H1 (cell line): ENCODE data around the gene NDEL1. TPM values are rescaled to one million over a fixed set of nuclear protein-coding genes. Genes with fewer than 3 reads are reported as not detected.

Experiments used
- BCL11A ChIP-seq, 2 experiments: IDR thresholded peaks; one replicate each; pipeline ENCODE4 v1.6.1; 2011; ENCODE audit warnings: low read depth in 2 of 2, low read length in 2 of 2, mild to moderate bottlenecking in 2 of 2
- CTBP2 ChIP-seq: IDR thresholded peaks from 2 replicates; pipeline ENCODE4 v1.7.0; 2011; ENCODE audit warnings: borderline replicate concordance, mild to moderate bottlenecking, moderate library complexity, mixed read lengths, low read length; ENCODE audit not compliant: insufficient read depth, insufficient read length
- EZH2 ChIP-seq: fragments of 200-600 bp; sonication (generic); IDR thresholded peaks from 2 replicates; pipeline ENCODE4 v1.7.1; 2012; ENCODE audit warnings: low read depth, mild to moderate bottlenecking, moderate library complexity, low read length, inconsistent platforms; ENCODE audit not compliant: severe bottlenecking
- FOSL1 ChIP-seq: IDR thresholded peaks from 2 replicates; pipeline ENCODE4 v1.6.1; 2011; ENCODE audit warnings: mild to moderate bottlenecking, low read depth, low read length, moderate library complexity; ENCODE audit not compliant: insufficient read depth
- MAFK ChIP-seq: IDR thresholded peaks from 2 replicates; pipeline ENCODE4 v1.6.1; 2012; ENCODE audit warnings: low read depth, mild to moderate bottlenecking, improper control_type of control experiment, low read length
- RBBP5 ChIP-seq: IDR thresholded peaks from 2 replicates; pipeline ENCODE4 v1.7.1; 2012; ENCODE audit warnings: low read depth, mild to moderate bottlenecking, inconsistent platforms, low read length, moderate library complexity, borderline replicate concordance
- SIX5 ChIP-seq: IDR thresholded peaks from 2 replicates; pipeline ENCODE4 v1.6.1; 2011; ENCODE audit warnings: mild to moderate bottlenecking, low read depth, low read length
- SRF ChIP-seq: IDR thresholded peaks from 2 replicates; pipeline ENCODE4 v1.6.1; 2011; ENCODE audit warnings: mild to moderate bottlenecking, low read depth, low read length, moderate library complexity
- ZNF274 ChIP-seq: IDR thresholded peaks from 2 replicates; pipeline ENCODE4 v1.7.0; 2012; ENCODE audit warnings: low read length, borderline replicate concordance; ENCODE audit errors: extremely low read depth
- polyA plus RNA-seq, 7 experiments: library from polyadenylated mRNA; depleted of rRNA in 3 of 7; stranded (reverse) in 5 of 7; unstranded in 2 of 7; fragments of >200 nt in 5 of 7; fragments of 200-250 nt in 2 of 7; gene quantifications; 1 replicate in 5 of 7; 2 replicates in 1 of 7; 4 replicates in 1 of 7; pipeline versions ENCODE4 v1.2.1 to v1.2.3, GENCODE V29; 2011 to 2013; ENCODE audit warnings: missing spikeins in 2 of 7, mixed read lengths in 2 of 7
- total RNA-seq: library from RNA; stranded (reverse); fragmentation: NEBNext Ultra II Directional; extraction: Animal tissue kit (Norgen Biotek cat#: 25700); gene quantifications from 2 replicates; pipeline ENCODE4 v1.2.1, GENCODE V29; 2021
- TF ChIP-seq, protein P1 (sequence below): fragments of 300-600 bp; sonication (generic); IDR thresholded peaks from 2 replicates; pipeline ENCODE4 v1.7.1; 2012; ENCODE audit warnings: low read length, moderate library complexity, mild to moderate bottlenecking, inconsistent platforms; ENCODE audit not compliant: insufficient replicate concordance
- TF ChIP-seq, protein P2 (sequence below): IDR thresholded peaks from 2 replicates; pipeline ENCODE4 v1.6.1; 2011; ENCODE audit warnings: low read depth, mild to moderate bottlenecking, low read length; ENCODE audit not compliant: insufficient read depth

NDEL1 gene
- total and polyA plus RNA-seq, 2 of the 8 experiments (the other 6 are each of a cell fraction or from before 2014, with no cell fraction given), result 31.1 to 32.9 TPM

DNA sequence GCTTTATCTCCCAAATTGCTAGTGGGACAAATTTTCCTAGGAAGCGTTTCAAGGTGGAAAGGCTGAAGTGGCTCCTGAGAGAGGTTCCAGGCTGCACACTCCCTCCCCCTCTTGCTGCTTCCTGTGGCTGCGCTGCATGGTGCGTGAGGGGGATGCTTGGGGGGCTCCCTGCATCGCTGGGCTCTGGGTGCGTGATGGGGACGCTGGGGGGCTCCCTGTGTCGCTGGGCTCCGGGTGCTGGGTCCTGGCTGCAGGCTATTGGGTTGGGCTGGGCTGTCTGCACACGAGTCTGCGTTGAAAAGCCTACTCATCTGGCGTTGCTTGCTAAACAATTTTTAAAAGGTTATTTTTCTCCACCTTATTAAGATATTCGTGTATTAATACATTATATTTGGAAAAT, 30.1 kb downstream of the NDEL1 start (continued):
- TF ChIP-seq, protein P1, sequence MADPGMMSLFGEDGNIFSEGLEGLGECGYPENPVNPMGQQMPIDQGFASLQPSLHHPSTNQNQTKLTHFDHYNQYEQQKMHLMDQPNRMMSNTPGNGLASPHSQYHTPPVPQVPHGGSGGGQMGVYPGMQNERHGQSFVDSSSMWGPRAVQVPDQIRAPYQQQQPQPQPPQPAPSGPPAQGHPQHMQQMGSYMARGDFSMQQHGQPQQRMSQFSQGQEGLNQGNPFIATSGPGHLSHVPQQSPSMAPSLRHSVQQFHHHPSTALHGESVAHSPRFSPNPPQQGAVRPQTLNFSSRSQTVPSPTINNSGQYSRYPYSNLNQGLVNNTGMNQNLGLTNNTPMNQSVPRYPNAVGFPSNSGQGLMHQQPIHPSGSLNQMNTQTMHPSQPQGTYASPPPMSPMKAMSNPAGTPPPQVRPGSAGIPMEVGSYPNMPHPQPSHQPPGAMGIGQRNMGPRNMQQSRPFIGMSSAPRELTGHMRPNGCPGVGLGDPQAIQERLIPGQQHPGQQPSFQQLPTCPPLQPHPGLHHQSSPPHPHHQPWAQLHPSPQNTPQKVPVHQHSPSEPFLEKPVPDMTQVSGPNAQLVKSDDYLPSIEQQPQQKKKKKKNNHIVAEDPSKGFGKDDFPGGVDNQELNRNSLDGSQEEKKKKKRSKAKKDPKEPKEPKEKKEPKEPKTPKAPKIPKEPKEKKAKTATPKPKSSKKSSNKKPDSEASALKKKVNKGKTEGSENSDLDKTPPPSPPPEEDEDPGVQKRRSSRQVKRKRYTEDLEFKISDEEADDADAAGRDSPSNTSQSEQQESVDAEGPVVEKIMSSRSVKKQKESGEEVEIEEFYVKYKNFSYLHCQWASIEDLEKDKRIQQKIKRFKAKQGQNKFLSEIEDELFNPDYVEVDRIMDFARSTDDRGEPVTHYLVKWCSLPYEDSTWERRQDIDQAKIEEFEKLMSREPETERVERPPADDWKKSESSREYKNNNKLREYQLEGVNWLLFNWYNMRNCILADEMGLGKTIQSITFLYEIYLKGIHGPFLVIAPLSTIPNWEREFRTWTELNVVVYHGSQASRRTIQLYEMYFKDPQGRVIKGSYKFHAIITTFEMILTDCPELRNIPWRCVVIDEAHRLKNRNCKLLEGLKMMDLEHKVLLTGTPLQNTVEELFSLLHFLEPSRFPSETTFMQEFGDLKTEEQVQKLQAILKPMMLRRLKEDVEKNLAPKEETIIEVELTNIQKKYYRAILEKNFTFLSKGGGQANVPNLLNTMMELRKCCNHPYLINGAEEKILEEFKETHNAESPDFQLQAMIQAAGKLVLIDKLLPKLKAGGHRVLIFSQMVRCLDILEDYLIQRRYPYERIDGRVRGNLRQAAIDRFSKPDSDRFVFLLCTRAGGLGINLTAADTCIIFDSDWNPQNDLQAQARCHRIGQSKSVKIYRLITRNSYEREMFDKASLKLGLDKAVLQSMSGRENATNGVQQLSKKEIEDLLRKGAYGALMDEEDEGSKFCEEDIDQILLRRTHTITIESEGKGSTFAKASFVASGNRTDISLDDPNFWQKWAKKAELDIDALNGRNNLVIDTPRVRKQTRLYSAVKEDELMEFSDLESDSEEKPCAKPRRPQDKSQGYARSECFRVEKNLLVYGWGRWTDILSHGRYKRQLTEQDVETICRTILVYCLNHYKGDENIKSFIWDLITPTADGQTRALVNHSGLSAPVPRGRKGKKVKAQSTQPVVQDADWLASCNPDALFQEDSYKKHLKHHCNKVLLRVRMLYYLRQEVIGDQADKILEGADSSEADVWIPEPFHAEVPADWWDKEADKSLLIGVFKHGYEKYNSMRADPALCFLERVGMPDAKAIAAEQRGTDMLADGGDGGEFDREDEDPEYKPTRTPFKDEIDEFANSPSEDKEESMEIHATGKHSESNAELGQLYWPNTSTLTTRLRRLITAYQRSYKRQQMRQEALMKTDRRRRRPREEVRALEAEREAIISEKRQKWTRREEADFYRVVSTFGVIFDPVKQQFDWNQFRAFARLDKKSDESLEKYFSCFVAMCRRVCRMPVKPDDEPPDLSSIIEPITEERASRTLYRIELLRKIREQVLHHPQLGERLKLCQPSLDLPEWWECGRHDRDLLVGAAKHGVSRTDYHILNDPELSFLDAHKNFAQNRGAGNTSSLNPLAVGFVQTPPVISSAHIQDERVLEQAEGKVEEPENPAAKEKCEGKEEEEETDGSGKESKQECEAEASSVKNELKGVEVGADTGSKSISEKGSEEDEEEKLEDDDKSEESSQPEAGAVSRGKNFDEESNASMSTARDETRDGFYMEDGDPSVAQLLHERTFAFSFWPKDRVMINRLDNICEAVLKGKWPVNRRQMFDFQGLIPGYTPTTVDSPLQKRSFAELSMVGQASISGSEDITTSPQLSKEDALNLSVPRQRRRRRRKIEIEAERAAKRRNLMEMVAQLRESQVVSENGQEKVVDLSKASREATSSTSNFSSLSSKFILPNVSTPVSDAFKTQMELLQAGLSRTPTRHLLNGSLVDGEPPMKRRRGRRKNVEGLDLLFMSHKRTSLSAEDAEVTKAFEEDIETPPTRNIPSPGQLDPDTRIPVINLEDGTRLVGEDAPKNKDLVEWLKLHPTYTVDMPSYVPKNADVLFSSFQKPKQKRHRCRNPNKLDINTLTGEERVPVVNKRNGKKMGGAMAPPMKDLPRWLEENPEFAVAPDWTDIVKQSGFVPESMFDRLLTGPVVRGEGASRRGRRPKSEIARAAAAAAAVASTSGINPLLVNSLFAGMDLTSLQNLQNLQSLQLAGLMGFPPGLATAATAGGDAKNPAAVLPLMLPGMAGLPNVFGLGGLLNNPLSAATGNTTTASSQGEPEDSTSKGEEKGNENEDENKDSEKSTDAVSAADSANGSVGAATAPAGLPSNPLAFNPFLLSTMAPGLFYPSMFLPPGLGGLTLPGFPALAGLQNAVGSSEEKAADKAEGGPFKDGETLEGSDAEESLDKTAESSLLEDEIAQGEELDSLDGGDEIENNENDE, result no peak
- TF ChIP-seq BCL11A (IDR thresholded peaks at IDR 0.05; ENCODE audit: low read depth in 2 of 2, low read length in 2 of 2) (no peak), SIX5 (no peak), CTBP2 (no peak), MAFK (no peak), ZNF274 (no peak), EZH2 (no peak), SRF (no peak), FOSL1 (no peak), RBBP5 (no peak)
- TF ChIP-seq, protein P2, sequence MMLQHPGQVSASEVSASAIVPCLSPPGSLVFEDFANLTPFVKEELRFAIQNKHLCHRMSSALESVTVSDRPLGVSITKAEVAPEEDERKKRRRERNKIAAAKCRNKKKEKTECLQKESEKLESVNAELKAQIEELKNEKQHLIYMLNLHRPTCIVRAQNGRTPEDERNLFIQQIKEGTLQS, result no peak
